Activated B cell treated with CpG ODN at 0.5 μM for 24 hours (primary cell): ENCODE results near the gene SMOC2. TPM values are rescaled to one million over a fixed set of nuclear protein-coding genes. Genes with fewer than 3 reads are reported as not detected.

Source experiments
- ATAC-seq: fragments of 200-7000 bp; cut with Tn5 transposase; one replicate; pipeline ENCODE4 v1.10.0; 2021; ENCODE audit warnings: low read depth, mild to moderate bottlenecking, moderate library complexity
- CTCF ChIA-PET: fragments of 350-600 bp; sonication (Branson Sonifier 250); formaldehyde crosslinking; loops from one replicate; lab custom pipeline; 2021; ENCODE audit warnings: antibody characterized with exemption; lab: Charles Lee
- POLR2A ChIA-PET: fragments of 350-600 bp; sonication (Branson Sonifier 250); formaldehyde crosslinking; loops from one replicate; lab custom pipeline; 2021; ENCODE audit warnings: antibody characterized with exemption; lab: Charles Lee
- DNase-seq: peaks from one replicate; pipeline ENCODE4 v3.0.0; 2022
- H3K27ac Mint-ChIP-seq: one replicate; pipeline ENCODE4 v1.8.0; 2020; ENCODE audit warnings: mixed read lengths
- H3K27me3 Mint-ChIP-seq: one replicate; pipeline ENCODE4 v1.8.0; 2021; ENCODE audit warnings: mixed read lengths
- H3K36me3 Mint-ChIP-seq: one replicate; pipeline ENCODE4 v1.8.0; 2021; ENCODE audit warnings: low read depth, mixed read lengths
- H3K4me1 Mint-ChIP-seq: one replicate; pipeline ENCODE4 v1.8.0; 2021; ENCODE audit warnings: mixed read lengths
- H3K4me3 Mint-ChIP-seq: one replicate; pipeline ENCODE4 v1.8.0; 2020; ENCODE audit warnings: mild to moderate bottlenecking, mixed read lengths
- H3K9me3 Mint-ChIP-seq: one replicate; pipeline ENCODE4 v1.8.0; 2020; ENCODE audit warnings: mixed read lengths
- CTCF ChIP-seq: fragments of 200-600 bp; IDR thresholded peaks from one replicate; pipeline ENCODE4 v1.8.0; 2022; ENCODE audit warnings: antibody characterized with exemption, mild to moderate bottlenecking
- intact Hi-C: fragments of 100-400 bp; cut with micrococcal nuclease; formaldehyde crosslinking; loops from one replicate; pipeline ENCODE4 v1.15.1; 2024
- total RNA-seq: library from RNA; stranded (reverse); gene quantifications from 2 replicates; pipeline ENCODE4 v1.2.3, GENCODE V29; 2022

SMOC2 gene
- total RNA-seq, 1 donor from 2014 or later, result not detected

GRCh38 chr6:168415098-168415992, 25.6 kb upstream of the SMOC2 start:
- Mint-ChIP-seq H3K27ac (no peak overlapping the region), H3K36me3 (no peaks in the 10 kb centered on the region), H3K9me3 (no peaks in the 10 kb centered on the region), H3K4me3 (no peak overlapping the region), H3K4me1 (no peaks in the 10 kb centered on the region), H3K27me3 (peaks cover 2% of the 10 kb centered on the region)
- no peak for ATAC-seq
- ChIA-PET POLR2A (no interaction called here), CTCF (no interaction called here)
- intact Hi-C loops, result no loop called here
- no peak for DNase-seq
- no peak for TF ChIP-seq CTCF

- intact Hi-C loops, result no loop called here
- DNase-seq (no peak), ATAC-seq (no peak)
- TF ChIP-seq CTCF, result no peak
- H3K27ac Mint-ChIP-seq, result no peak overlapping the region
- H3K27me3 Mint-ChIP-seq, result peaks cover 2% of the 10 kb centered on the region
- ChIA-PET CTCF (no interaction called here), POLR2A (no interaction called here)
- H3K4me3 Mint-ChIP-seq, result no peak overlapping the region
- no peaks in the 10 kb centered on the region for H3K4me1 Mint-ChIP-seq
- H3K9me3 Mint-ChIP-seq, result no peaks in the 10 kb centered on the region
- H3K36me3 Mint-ChIP-seq, result no peaks in the 10 kb centered on the region
Observed at GRCh38 chr6:168415993-168416530, 24.9 kb upstream of the SMOC2 start.

GRCh38 chr6:168416531-168416930, 24.5 kb upstream of the SMOC2 start:
- POLR2A ChIA-PET, result no interaction called here
- no peak for ATAC-seq
- no peaks in the 10 kb centered on the region for H3K36me3 Mint-ChIP-seq
- no peaks in the 10 kb centered on the region for H3K4me1 Mint-ChIP-seq
- TF ChIP-seq CTCF, result no peak
- DNase-seq, result no peak
- no peak overlapping the region for H3K27ac Mint-ChIP-seq
- no peak overlapping the region for H3K4me3 Mint-ChIP-seq
- H3K9me3 Mint-ChIP-seq, result no peaks in the 10 kb centered on the region
- intact Hi-C loops, result no loop called here
- peaks cover 2% of the 10 kb centered on the region for H3K27me3 Mint-ChIP-seq
- CTCF ChIA-PET, result no interaction called here

- ChIA-PET POLR2A (no interaction called here), CTCF (no interaction called here)
- Mint-ChIP-seq H3K9me3 (no peaks in the 10 kb centered on the region), H3K27me3 (peaks cover 2% of the 10 kb centered on the region), H3K4me1 (no peaks in the 10 kb centered on the region), H3K27ac (no peak overlapping the region), H3K4me3 (no peak overlapping the region), H3K36me3 (no peaks in the 10 kb centered on the region)
- no peak for TF ChIP-seq CTCF
- intact Hi-C loops, result no loop called here
- ATAC-seq, result no peak
- no peak for DNase-seq
Observed at GRCh38 chr6:168417191-168417590, 23.8 kb upstream of the SMOC2 start.

GRCh38 chr6:168417679-168418557, 23.1 kb upstream of the SMOC2 start:
- Mint-ChIP-seq H3K4me3 (no peak overlapping the region), H3K4me1 (no peaks in the 10 kb centered on the region), H3K36me3 (no peaks in the 10 kb centered on the region), H3K27me3 (peaks cover 2% of the 10 kb centered on the region), H3K9me3 (no peaks in the 10 kb centered on the region), H3K27ac (no peak overlapping the region)
- intact Hi-C loops, result no loop called here
- TF ChIP-seq CTCF, result no peak
- ChIA-PET POLR2A (no interaction called here), CTCF (no interaction called here)
- no peak for DNase-seq
- no peak for ATAC-seq
